AG04450 (cell line): Measurements from ENCODE around the gene PCLO. TPM values are rescaled to one million over a fixed set of nuclear protein-coding genes. Genes with fewer than 3 reads are reported as not detected.

Experiments used
- CTCF ChIA-PET: fragments of 300-600, 350-600 bp; formaldehyde crosslinking; extraction: SDS; loops from one replicate; lab custom pipeline; 2022; ENCODE audit warnings: antibody characterized with exemption, inconsistent platforms; lab: Charles Lee
- POLR2A ChIA-PET: fragments of 350-600 bp; formaldehyde crosslinking; extraction: SDS; loops from one replicate; lab custom pipeline; 2021; ENCODE audit warnings: antibody characterized with exemption, inconsistent platforms; lab: Yijun Ruan, JAX
- DNase-seq: peaks from one replicate; pipeline ENCODE4 v3.0.0-alpha.2; 2011; ENCODE audit warnings: low read depth, low spot score
- H3K27ac ChIP-seq: one replicate; pipeline ENCODE4 v1.5.1; 2012; ENCODE audit warnings: low read depth, low read length, control low read depth
- H3K27me3 ChIP-seq: one replicate; pipeline ENCODE4 v1.6.0; 2012; ENCODE audit warnings: low read length; ENCODE audit not compliant: control insufficient read depth, insufficient read depth
- H3K4me3 ChIP-seq: 2 replicates; pipeline ENCODE4 v1.5.1; 2011; ENCODE audit warnings: mild to moderate bottlenecking, low read depth, low read length, control low read depth
- H3K9me3 ChIP-seq: 2 replicates; pipeline ENCODE4 v1.5.1; 2012; ENCODE audit warnings: low read length; ENCODE audit not compliant: control insufficient read depth, insufficient read depth
- CTCF ChIP-seq: IDR thresholded peaks from 2 replicates; pipeline ENCODE4 v1.5.1; 2011; ENCODE audit warnings: low read depth, low read length, control low read depth, inconsistent platforms
- polyA plus RNA-seq: library from polyadenylated mRNA; depleted of rRNA; stranded (reverse); fragments of >200 nt; gene quantifications from 2 replicates; pipeline ENCODE4 v1.2.3, GENCODE V29; 2011

Gene PCLO
- polyA plus RNA-seq, 1 experiment, result 0.01 TPM

- no peaks in the 10 kb centered on the region for H3K9me3 ChIP-seq
- POLR2A ChIA-PET, result no interaction called here
- CTCF ChIA-PET, result interaction anchor here (0.6 to 1.5 kb wide), 3 partner anchors 9 to 453 kb away, joined by 3 to 6 read pairs (median 4); no protein-coding TSS in a partner anchor
- no peaks in the 10 kb centered on the region for H3K27me3 ChIP-seq
- H3K4me3 ChIP-seq, result no peak overlapping the region
- H3K27ac ChIP-seq, result no peak overlapping the region
- DNase-seq, result no peak
- no peak for TF ChIP-seq CTCF
Observed at GRCh38 chr7:82818171-82818570, 344.5 kb downstream of the PCLO start.

GRCh38 chr7:82816272-82816671 lies 346.4 kb downstream of the PCLO start:
- TF ChIP-seq CTCF, result no peak
- no peaks in the 10 kb centered on the region for H3K27me3 ChIP-seq
- ChIA-PET CTCF (no interaction called here), POLR2A (no interaction called here)
- no peak overlapping the region for H3K4me3 ChIP-seq
- no peaks in the 10 kb centered on the region for H3K9me3 ChIP-seq
- DNase-seq, result no peak
- H3K27ac ChIP-seq, result no peak overlapping the region

GRCh38 chr7:82810558-82811259 lies 352.0 kb downstream of the PCLO start:
- Histone ChIP-seq H3K27ac (no peak overlapping the region), H3K9me3 (no peaks in the 10 kb centered on the region), H3K27me3 (no peaks in the 10 kb centered on the region), H3K4me3 (no peak overlapping the region)
- TF ChIP-seq CTCF, result peak; percentile 80
- DNase-seq, result peak; percentile 62
- ChIA-PET POLR2A (no interaction called here), CTCF (interaction anchor here (0.6 to 4.4 kb wide), 23 partner anchors 9 to 550 kb away, joined by 3 to 28 read pairs (median 4); no protein-coding TSS in a partner anchor)

GRCh38 chr7:82808633-82809032 lies 354.1 kb downstream of the PCLO start:
- POLR2A ChIA-PET, result no interaction called here
- Histone ChIP-seq H3K4me3 (no peak overlapping the region), H3K27me3 (no peaks in the 10 kb centered on the region), H3K27ac (no peak overlapping the region), H3K9me3 (no peaks in the 10 kb centered on the region)
- CTCF ChIA-PET, result interaction anchor here (0.8 to 4.4 kb wide), 7 partner anchors 10 to 463 kb away, joined by 3 to 28 read pairs (median 4); no protein-coding TSS in a partner anchor
- no peak for TF ChIP-seq CTCF
- no peak for DNase-seq

GRCh38 chr7:82805527-82805960 lies 357.1 kb downstream of the PCLO start:
- ChIA-PET POLR2A (no interaction called here), CTCF (no interaction called here)
- peak overlapping the region; percentile 21 for H3K27ac ChIP-seq
- H3K9me3 ChIP-seq, result no peaks in the 10 kb centered on the region
- peak; percentile 68 for DNase-seq
- H3K4me3 ChIP-seq, result peak overlapping the region; percentile 44
- TF ChIP-seq CTCF, result no peak
- H3K27me3 ChIP-seq, result no peaks in the 10 kb centered on the region
